Measurements from ENCODE around the gene IL20RA. TPM values are rescaled to one million over a fixed set of nuclear protein-coding genes. Genes with fewer than 3 reads are reported as not detected.
A peak's percentile ranks its signal among the peaks of the same experiment; 100 is the strongest.

Gene IL20RA
- total RNA-seq, 3 donors from 2014 or later = 3.2 to 12.2 (median 11.6) TPM

GRCh38 chr6:136985502-136985901 is 59.3 kb downstream of the IL20RA start:
- Histone ChIP-seq H3K9me3 (no peaks in the 10 kb centered on the region), H3K4me3 (no peak overlapping the region), H3K4me1 (ENCODE audit: low read depth) (no peaks in the 10 kb centered on the region), H3K36me3 (ENCODE audit: low read depth) (no peaks in the 10 kb centered on the region)
- DNase-seq (peak in 1 of 3 donors; percentile 31), ATAC-seq (peak; percentile 62)
- intact Hi-C loops (cut with DNase I, micrococcal nuclease) = no loop called here
- no peak for TF ChIP-seq CTCF (IDR thresholded peaks at IDR 0.05)

- H3K4me3 ChIP-seq = no peak overlapping the region
- H3K9me3 ChIP-seq = no peaks in the 10 kb centered on the region
- no peaks in the 10 kb centered on the region for H3K4me1 ChIP-seq (ENCODE audit: low read depth)
- ATAC-seq = no peak
- DNase-seq = no peak
- no peak for TF ChIP-seq CTCF (IDR thresholded peaks at IDR 0.05)
- H3K36me3 ChIP-seq (ENCODE audit: low read depth) = no peaks in the 10 kb centered on the region
- intact Hi-C loops (cut with DNase I, micrococcal nuclease) = no loop called here
These were observed 60.2 kb downstream of the IL20RA start for GRCh38 chr6:136984578-136984977.

GRCh38 chr6:136983687-136984086 is 61.1 kb downstream of the IL20RA start:
- ATAC-seq (no peak), DNase-seq (no peak)
- Histone ChIP-seq H3K4me1 (ENCODE audit: low read depth) (no peaks in the 10 kb centered on the region), H3K9me3 (no peaks in the 10 kb centered on the region), H3K4me3 (no peak overlapping the region), H3K36me3 (ENCODE audit: low read depth) (no peaks in the 10 kb centered on the region)
- intact Hi-C loops (cut with DNase I, micrococcal nuclease) = no loop called here
- no peak for TF ChIP-seq CTCF (IDR thresholded peaks at IDR 0.05)

- H3K9me3 ChIP-seq = no peaks in the 10 kb centered on the region
- no peaks in the 10 kb centered on the region for H3K36me3 ChIP-seq (ENCODE audit: low read depth)
- H3K4me3 ChIP-seq = no peak overlapping the region
- H3K4me1 ChIP-seq (ENCODE audit: low read depth) = no peaks in the 10 kb centered on the region
- ATAC-seq = no peak
- DNase-seq = no peak
- intact Hi-C loops (cut with DNase I, micrococcal nuclease) = no loop called here
- TF ChIP-seq CTCF (IDR thresholded peaks at IDR 0.05) = no peak
These were observed 61.8 kb downstream of the IL20RA start for GRCh38 chr6:136982928-136983327.

- Histone ChIP-seq H3K9me3 (no peaks in the 10 kb centered on the region), H3K36me3 (ENCODE audit: low read depth) (no peaks in the 10 kb centered on the region), H3K4me3 (no peak overlapping the region), H3K4me1 (ENCODE audit: low read depth) (no peaks in the 10 kb centered on the region)
- DNase-seq = no peak
- no peak for TF ChIP-seq CTCF (IDR thresholded peaks at IDR 0.05)
- no peak for ATAC-seq
- intact Hi-C loops (cut with DNase I, micrococcal nuclease) = no loop called here
These were observed 64.7 kb downstream of the IL20RA start for GRCh38 chr6:136980070-136980469.

- TF ChIP-seq CTCF (IDR thresholded peaks at IDR 0.05) = no peak
- no peaks in the 10 kb centered on the region for H3K9me3 ChIP-seq
- DNase-seq = no peak
These were observed 65.6 kb downstream of the IL20RA start for GRCh38 chr6:136979206-136979605.

More at GRCh38 chr6:136979206-136979605, 65.6 kb downstream of the IL20RA start:
- Histone ChIP-seq H3K4me3 (no peak overlapping the region), H3K36me3 (ENCODE audit: low read depth) (no peaks in the 10 kb centered on the region), H3K4me1 (ENCODE audit: low read depth) (no peaks in the 10 kb centered on the region)
- intact Hi-C loops (cut with DNase I, micrococcal nuclease) = no loop called here
- no peak for ATAC-seq
